Endothelial cell (in vitro differentiated cells): ENCODE measurements around the gene ADCY1. TPM values are rescaled to one million over a fixed set of nuclear protein-coding genes. Genes with fewer than 3 reads are reported as not detected.
"Not testable (repeated sequence)": the region's sequence is repeated elsewhere in the genome, so short reads cannot be mapped to it uniquely, and the experiment has no call there.

Experiments
- DNase-seq: peaks from one replicate; pipeline ENCODE4 v3.0.0; 2021; ENCODE audit warnings: low spot score
- H3K27ac Mint-ChIP-seq: one replicate; pipeline ENCODE4 v1.8.0; 2021; ENCODE audit warnings: mixed read lengths, inconsistent platforms; ENCODE audit not compliant: unreplicated experiment
- H3K27me3 Mint-ChIP-seq: one replicate; pipeline ENCODE4 v1.8.0; 2021; ENCODE audit warnings: mild to moderate bottlenecking, moderate library complexity, mixed read lengths, inconsistent platforms; ENCODE audit not compliant: unreplicated experiment
- H3K36me3 Mint-ChIP-seq: one replicate; pipeline ENCODE4 v1.8.0; 2021; ENCODE audit warnings: mild to moderate bottlenecking, low read depth, mixed read lengths, inconsistent platforms; ENCODE audit not compliant: unreplicated experiment
- H3K4me1 Mint-ChIP-seq: one replicate; pipeline ENCODE4 v1.8.0; 2021; ENCODE audit warnings: mild to moderate bottlenecking, mixed read lengths, inconsistent platforms; ENCODE audit not compliant: unreplicated experiment
- H3K4me3 Mint-ChIP-seq: one replicate; pipeline ENCODE4 v1.8.0; 2021; ENCODE audit warnings: mild to moderate bottlenecking, mixed read lengths, inconsistent platforms; ENCODE audit not compliant: unreplicated experiment
- H3K9me3 Mint-ChIP-seq: one replicate; pipeline ENCODE4 v1.8.0; 2021; ENCODE audit warnings: mixed read lengths, inconsistent platforms; ENCODE audit not compliant: unreplicated experiment
- CTCF ChIP-seq: fragments of 200-600 bp; sonication (generic); IDR thresholded peaks from one replicate; pipeline ENCODE4 v1.5.0; 2021; ENCODE audit warnings: antibody characterized with exemption; ENCODE audit not compliant: unreplicated experiment
- total RNA-seq: library from RNA; stranded (reverse); fragmentation: NEBNext Ultra II Directional; extraction: Animal tissue kit (Norgen Biotek cat#: 25700); gene quantifications from one replicate; pipeline ENCODE4 v1.2.1, GENCODE V29; 2021; ENCODE audit not compliant: unreplicated experiment

Gene ADCY1
- total RNA-seq, 1 donor from 2014 or later, result 50.7 TPM

- DNase-seq, result no peak
- Mint-ChIP-seq H3K36me3 (peaks cover 42% of the 10 kb centered on the region), H3K4me1 (no peaks in the 10 kb centered on the region), H3K27me3 (peaks cover 5% of the 10 kb centered on the region), H3K9me3 (no peaks in the 10 kb centered on the region), H3K27ac (no peak overlapping the region), H3K4me3 (peak overlapping the region; percentile 79)
- no peak for TF ChIP-seq CTCF
Observed at GRCh38 chr7:45726883-45727282, 152.7 kb downstream of the ADCY1 start.

GRCh38 chr7:45731692-45732443 lies 157.7 kb downstream of the ADCY1 start:
- not testable (repeated sequence) for H3K9me3 Mint-ChIP-seq, H3K27ac Mint-ChIP-seq, H3K36me3 Mint-ChIP-seq, H3K4me3 Mint-ChIP-seq, H3K4me1 Mint-ChIP-seq, DNase-seq, H3K27me3 Mint-ChIP-seq

- H3K4me1 Mint-ChIP-seq, DNase-seq, H3K27ac Mint-ChIP-seq, H3K4me3 Mint-ChIP-seq, H3K9me3 Mint-ChIP-seq, H3K27me3 Mint-ChIP-seq: not testable (repeated sequence)
- H3K36me3 Mint-ChIP-seq, result peaks cover 22% of the 10 kb centered on the region
Observed at GRCh38 chr7:45738920-45739319, 164.8 kb downstream of the ADCY1 start.

GRCh38 chr7:45740573-45740972 lies 166.4 kb downstream of the ADCY1 start:
- H3K36me3 Mint-ChIP-seq, result peaks cover 22% of the 10 kb centered on the region
- not testable (repeated sequence) for H3K9me3 Mint-ChIP-seq, H3K4me1 Mint-ChIP-seq, DNase-seq, H3K27ac Mint-ChIP-seq, H3K27me3 Mint-ChIP-seq, H3K4me3 Mint-ChIP-seq

- not testable (repeated sequence) for DNase-seq, H3K27ac Mint-ChIP-seq, H3K27me3 Mint-ChIP-seq, H3K9me3 Mint-ChIP-seq, H3K4me1 Mint-ChIP-seq, H3K4me3 Mint-ChIP-seq, H3K36me3 Mint-ChIP-seq
Observed at GRCh38 chr7:45748976-45749375, 174.8 kb downstream of the ADCY1 start.

- not testable (repeated sequence) for H3K4me1 Mint-ChIP-seq, H3K27me3 Mint-ChIP-seq, H3K4me3 Mint-ChIP-seq, DNase-seq, H3K9me3 Mint-ChIP-seq, H3K36me3 Mint-ChIP-seq, H3K27ac Mint-ChIP-seq
Observed at GRCh38 chr7:45751352-45751751, 177.2 kb downstream of the ADCY1 start.

GRCh38 chr7:45756333-45756732 lies 182.2 kb downstream of the ADCY1 start:
- H3K27ac Mint-ChIP-seq, H3K27me3 Mint-ChIP-seq, H3K4me3 Mint-ChIP-seq, DNase-seq, H3K9me3 Mint-ChIP-seq, H3K4me1 Mint-ChIP-seq, H3K36me3 Mint-ChIP-seq: not testable (repeated sequence)

GRCh38 chr7:45756757-45757156 lies 182.6 kb downstream of the ADCY1 start:
- peak; percentile 48 for TF ChIP-seq CTCF
- H3K36me3 Mint-ChIP-seq, H3K27ac Mint-ChIP-seq, H3K4me3 Mint-ChIP-seq, H3K4me1 Mint-ChIP-seq, H3K27me3 Mint-ChIP-seq, H3K9me3 Mint-ChIP-seq: not testable (repeated sequence)
- peak; percentile 15 for DNase-seq

GRCh38 chr7:45759464-45759863 lies 185.3 kb downstream of the ADCY1 start:
- not testable (repeated sequence) for H3K4me3 Mint-ChIP-seq, H3K27ac Mint-ChIP-seq, H3K9me3 Mint-ChIP-seq, DNase-seq, H3K27me3 Mint-ChIP-seq, H3K36me3 Mint-ChIP-seq, H3K4me1 Mint-ChIP-seq

- not testable (repeated sequence) for H3K27ac Mint-ChIP-seq, H3K4me1 Mint-ChIP-seq, DNase-seq, H3K4me3 Mint-ChIP-seq, H3K36me3 Mint-ChIP-seq, H3K9me3 Mint-ChIP-seq, H3K27me3 Mint-ChIP-seq
Observed at GRCh38 chr7:45761545-45762205, 187.5 kb downstream of the ADCY1 start.
